GM12872 (cell line): ENCODE measurements around the gene C4orf54.

Source experiments
- CTCF ChIP-seq: IDR thresholded peaks from 3 replicates; pipeline ENCODE4 v1.5.1; 2011; ENCODE audit warnings: low read depth, mild to moderate bottlenecking, low read length, moderate library complexity; ENCODE audit not compliant: insufficient read depth

The C4orf54 gene

GRCh38 chr4:99657798-99658197 is at the start of gene C4orf54:
Gene C4orf54, minus strand, starts transcription at chr4:99657828. Its CDS starts 3,180 bp downstream, at chr4:99654648.
- TF ChIP-seq CTCF = no peak

DNA sequence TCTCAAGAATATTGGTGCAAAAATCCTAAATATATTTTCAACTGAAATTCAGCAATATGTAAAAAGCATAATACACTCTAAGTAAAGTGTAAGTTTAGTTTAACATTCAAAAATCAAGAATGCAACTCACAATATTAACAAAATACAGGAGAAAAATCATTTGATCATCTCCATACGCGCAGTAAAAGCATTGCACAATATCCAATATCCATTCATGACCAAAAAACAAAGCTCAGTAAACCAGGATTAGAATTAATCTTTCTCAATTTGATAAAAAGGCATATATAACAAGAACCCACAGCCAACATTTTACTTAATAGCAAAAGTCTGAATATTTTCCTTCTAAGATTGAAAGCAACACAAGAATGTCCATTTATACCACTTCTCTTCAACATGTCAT is 48.3 kb upstream of the C4orf54 start:
- TF ChIP-seq CTCF = no peak

GRCh38 chr4:99696801-99697200 is 39.2 kb upstream of the C4orf54 start:
- TF ChIP-seq CTCF = no peak

DNA sequence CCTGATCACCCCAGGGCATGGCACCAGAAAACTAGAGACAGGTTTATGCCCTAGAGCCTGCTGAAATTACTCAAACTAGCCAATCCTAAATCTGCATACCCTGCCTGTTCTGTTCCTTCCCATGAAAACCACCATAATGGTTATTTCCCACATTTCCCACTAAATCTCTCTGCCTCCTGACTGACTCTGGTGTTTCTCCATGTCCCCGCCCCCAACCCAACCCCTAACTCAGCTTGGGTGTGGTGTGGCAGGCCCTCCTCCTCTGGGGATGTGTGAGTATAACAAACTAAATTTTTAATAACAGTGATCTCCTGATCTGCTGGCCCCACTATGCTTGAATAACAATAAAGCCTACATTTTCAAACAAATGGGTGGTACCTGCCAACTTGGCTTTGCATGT is 35.5 kb upstream of the C4orf54 start:
- TF ChIP-seq CTCF = no peak

DNA sequence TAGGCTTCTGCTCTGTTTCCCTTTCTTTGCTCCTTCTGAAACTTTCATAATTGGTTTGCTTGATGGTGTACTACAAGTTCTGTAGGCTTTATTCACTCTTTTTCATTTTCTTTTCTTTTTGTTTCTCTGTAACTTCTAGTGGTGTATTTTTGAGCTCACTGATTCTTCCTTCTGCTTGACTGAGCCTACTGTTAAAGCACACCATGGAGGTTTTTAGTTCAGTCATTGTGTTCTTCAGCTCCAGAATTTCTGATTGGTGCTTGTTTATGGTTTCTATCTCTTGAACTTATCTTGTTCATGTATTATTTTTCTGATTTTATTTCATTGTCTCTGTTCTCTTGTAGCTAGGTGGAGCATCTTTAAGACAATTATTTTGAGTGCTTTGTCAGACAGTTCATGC is 33.4 kb upstream of the C4orf54 start:
- no peak for TF ChIP-seq CTCF

- TF ChIP-seq CTCF = no peak
Observed at GRCh38 chr4:99690472-99690871, 32.8 kb upstream of the C4orf54 start.

DNA sequence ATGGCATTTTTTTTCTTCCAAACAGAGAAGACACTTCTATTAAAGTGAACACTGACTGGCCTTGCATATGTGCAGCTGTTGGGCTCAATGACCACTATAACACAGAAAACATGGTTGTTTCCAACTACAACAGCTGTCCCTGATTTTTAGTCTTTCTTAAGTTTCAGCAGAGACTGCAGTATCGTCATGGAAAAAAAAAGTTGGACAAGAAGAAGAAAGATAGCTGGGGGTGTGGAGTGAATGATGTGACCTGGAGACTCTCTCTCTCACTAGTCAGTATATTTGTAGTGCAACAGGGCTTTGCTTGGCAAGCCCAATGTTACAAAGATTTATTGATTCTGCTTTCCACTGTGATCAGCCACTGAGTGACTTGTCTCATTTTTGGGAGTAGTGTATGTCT is 29.5 kb upstream of the C4orf54 start:
- TF ChIP-seq CTCF = no peak

DNA sequence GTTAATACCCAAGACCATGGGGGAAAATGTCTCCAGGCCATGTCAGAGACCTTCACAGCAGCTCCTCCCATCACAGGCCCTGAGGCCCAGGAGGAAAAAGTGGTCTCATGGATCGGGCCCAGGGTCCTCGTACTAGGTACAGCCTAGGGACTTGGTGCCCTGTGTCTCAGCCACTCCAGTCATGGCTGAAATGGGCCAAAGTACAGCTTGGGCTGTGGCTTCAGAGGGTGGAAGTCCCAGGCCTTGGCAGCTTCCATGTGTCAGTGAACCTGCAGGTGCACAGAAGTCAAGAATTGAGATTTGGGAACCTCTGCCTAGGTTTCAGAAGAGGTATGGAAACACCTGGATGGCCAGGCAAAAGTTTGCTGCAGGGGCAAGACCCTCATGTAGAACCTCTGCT is 27.6 kb upstream of the C4orf54 start:
- TF ChIP-seq CTCF = no peak
